ENCODE data around the gene AGAP6. TPM values are rescaled to one million over a fixed set of nuclear protein-coding genes. Genes with fewer than 3 reads are reported as not detected.
"Not testable (repeated sequence)": the region's sequence is repeated elsewhere in the genome, so short reads cannot be mapped to it uniquely, and the experiment has no call there.

The AGAP6 gene
- total RNA-seq, 1 experiment from 2014 or later, result 26.0 TPM

- BruUV-seq (replicated peaks); H3K4me1 ChIP-seq; intact Hi-C loops (cut with micrococcal nuclease; ENCODE audit: unreplicated experiment); H3K27me3 ChIP-seq (replicated peaks; ENCODE audit: control insufficient read depth, insufficient read depth, low read length); H3K4me3 ChIP-seq (ENCODE audit: low read depth, low read length); H3K9me3 ChIP-seq; CTCF ChIA-PET; H3K36me3 ChIP-seq (ENCODE audit: control insufficient read depth, insufficient read depth, low read length); H3K27ac Mint-ChIP-seq (ENCODE audit: unreplicated experiment); H3K4me3 Mint-ChIP-seq (ENCODE audit: unreplicated experiment); H3K9me3 Mint-ChIP-seq (ENCODE audit: unreplicated experiment); H3K27me3 Mint-ChIP-seq (ENCODE audit: insufficient read depth, unreplicated experiment); POLR2A ChIA-PET; DNase-seq; H3K4me1 Mint-ChIP-seq (ENCODE audit: low read depth, unreplicated experiment): not testable (repeated sequence)
- peaks cover 25% of the 10 kb centered on the region for H3K36me3 Mint-ChIP-seq (ENCODE audit: insufficient read depth, unreplicated experiment)
Observed at GRCh38 chr10:49995321-49995720, 7.1 kb downstream of the AGAP6 start.

- POLR2A ChIA-PET; H3K27ac Mint-ChIP-seq (ENCODE audit: unreplicated experiment): not testable (repeated sequence)
Observed at GRCh38 chr10:50014024-50014423, 25.8 kb downstream of the AGAP6 start.

GRCh38 chr10:50015596-50016220 is 27.5 kb downstream of the AGAP6 start:
- DNase-seq; POLR2A ChIA-PET; intact Hi-C loops (cut with micrococcal nuclease; ENCODE audit: unreplicated experiment); H3K36me3 ChIP-seq (ENCODE audit: control insufficient read depth, insufficient read depth, low read length); H3K9me3 Mint-ChIP-seq (ENCODE audit: unreplicated experiment); CTCF ChIA-PET; H3K4me1 ChIP-seq; H3K27me3 Mint-ChIP-seq (ENCODE audit: insufficient read depth, unreplicated experiment); H3K4me1 Mint-ChIP-seq (ENCODE audit: low read depth, unreplicated experiment); H3K9me3 ChIP-seq; H3K4me3 ChIP-seq (ENCODE audit: low read depth, low read length); BruUV-seq (replicated peaks); H3K4me3 Mint-ChIP-seq (ENCODE audit: unreplicated experiment); H3K27me3 ChIP-seq (replicated peaks; ENCODE audit: control insufficient read depth, insufficient read depth, low read length): not testable (repeated sequence)
- Mint-ChIP-seq H3K36me3 (ENCODE audit: insufficient read depth, unreplicated experiment) (peaks cover 14% of the 10 kb centered on the region), H3K27ac (ENCODE audit: unreplicated experiment) (peak overlapping the region; percentile 22)

More at GRCh38 chr10:50014024-50014423, 25.8 kb downstream of the AGAP6 start:
- CTCF ChIA-PET; H3K4me3 ChIP-seq (ENCODE audit: low read depth, low read length); BruUV-seq (replicated peaks); H3K4me3 Mint-ChIP-seq (ENCODE audit: unreplicated experiment); H3K9me3 Mint-ChIP-seq (ENCODE audit: unreplicated experiment); H3K4me1 Mint-ChIP-seq (ENCODE audit: low read depth, unreplicated experiment); H3K36me3 ChIP-seq (ENCODE audit: control insufficient read depth, insufficient read depth, low read length); DNase-seq; intact Hi-C loops (cut with micrococcal nuclease; ENCODE audit: unreplicated experiment); H3K27me3 ChIP-seq (replicated peaks; ENCODE audit: control insufficient read depth, insufficient read depth, low read length); H3K9me3 ChIP-seq; H3K4me1 ChIP-seq; H3K27me3 Mint-ChIP-seq (ENCODE audit: insufficient read depth, unreplicated experiment): not testable (repeated sequence)
- H3K36me3 Mint-ChIP-seq (ENCODE audit: insufficient read depth, unreplicated experiment), result peaks cover 16% of the 10 kb centered on the region

- H3K36me3 Mint-ChIP-seq (ENCODE audit: insufficient read depth, unreplicated experiment); H3K9me3 ChIP-seq; H3K27ac Mint-ChIP-seq (ENCODE audit: unreplicated experiment); DNase-seq; H3K4me3 ChIP-seq (ENCODE audit: low read depth, low read length); H3K36me3 ChIP-seq (ENCODE audit: control insufficient read depth, insufficient read depth, low read length); POLR2A ChIA-PET; H3K9me3 Mint-ChIP-seq (ENCODE audit: unreplicated experiment); H3K4me1 Mint-ChIP-seq (ENCODE audit: low read depth, unreplicated experiment); BruUV-seq (replicated peaks); H3K4me1 ChIP-seq; H3K4me3 Mint-ChIP-seq (ENCODE audit: unreplicated experiment); CTCF ChIA-PET; H3K27me3 Mint-ChIP-seq (ENCODE audit: insufficient read depth, unreplicated experiment); intact Hi-C loops (cut with micrococcal nuclease; ENCODE audit: unreplicated experiment); H3K27me3 ChIP-seq (replicated peaks; ENCODE audit: control insufficient read depth, insufficient read depth, low read length): not testable (repeated sequence)
Observed at GRCh38 chr10:50016926-50017325, 28.7 kb downstream of the AGAP6 start.

- H3K27ac Mint-ChIP-seq (ENCODE audit: unreplicated experiment); H3K4me1 Mint-ChIP-seq (ENCODE audit: low read depth, unreplicated experiment); H3K4me1 ChIP-seq; BruUV-seq (replicated peaks); POLR2A ChIA-PET; H3K27me3 Mint-ChIP-seq (ENCODE audit: insufficient read depth, unreplicated experiment); H3K4me3 Mint-ChIP-seq (ENCODE audit: unreplicated experiment); H3K9me3 Mint-ChIP-seq (ENCODE audit: unreplicated experiment); CTCF ChIA-PET; intact Hi-C loops (cut with micrococcal nuclease; ENCODE audit: unreplicated experiment); DNase-seq; H3K27me3 ChIP-seq (replicated peaks; ENCODE audit: control insufficient read depth, insufficient read depth, low read length); H3K36me3 ChIP-seq (ENCODE audit: control insufficient read depth, insufficient read depth, low read length); H3K36me3 Mint-ChIP-seq (ENCODE audit: insufficient read depth, unreplicated experiment); H3K4me3 ChIP-seq (ENCODE audit: low read depth, low read length); H3K9me3 ChIP-seq: not testable (repeated sequence)
Observed at GRCh38 chr10:50017646-50018045, 29.4 kb downstream of the AGAP6 start.

- H3K4me1 ChIP-seq; H3K4me3 ChIP-seq (ENCODE audit: low read depth, low read length); H3K9me3 Mint-ChIP-seq (ENCODE audit: unreplicated experiment); CTCF ChIA-PET; H3K36me3 ChIP-seq (ENCODE audit: control insufficient read depth, insufficient read depth, low read length); H3K27me3 Mint-ChIP-seq (ENCODE audit: insufficient read depth, unreplicated experiment); H3K27me3 ChIP-seq (replicated peaks; ENCODE audit: control insufficient read depth, insufficient read depth, low read length); H3K27ac Mint-ChIP-seq (ENCODE audit: unreplicated experiment); intact Hi-C loops (cut with micrococcal nuclease; ENCODE audit: unreplicated experiment); H3K4me1 Mint-ChIP-seq (ENCODE audit: low read depth, unreplicated experiment); H3K9me3 ChIP-seq; POLR2A ChIA-PET; H3K4me3 Mint-ChIP-seq (ENCODE audit: unreplicated experiment); H3K36me3 Mint-ChIP-seq (ENCODE audit: insufficient read depth, unreplicated experiment); DNase-seq; BruUV-seq (replicated peaks): not testable (repeated sequence)
Observed at GRCh38 chr10:50019279-50019678, 31.1 kb downstream of the AGAP6 start.

GRCh38 chr10:50020451-50021024 is 32.3 kb downstream of the AGAP6 start:
- H3K4me3 Mint-ChIP-seq (ENCODE audit: unreplicated experiment); H3K27me3 ChIP-seq (replicated peaks; ENCODE audit: control insufficient read depth, insufficient read depth, low read length); H3K27ac Mint-ChIP-seq (ENCODE audit: unreplicated experiment); H3K36me3 ChIP-seq (ENCODE audit: control insufficient read depth, insufficient read depth, low read length); H3K36me3 Mint-ChIP-seq (ENCODE audit: insufficient read depth, unreplicated experiment); POLR2A ChIA-PET; H3K4me1 Mint-ChIP-seq (ENCODE audit: low read depth, unreplicated experiment); CTCF ChIA-PET; H3K9me3 ChIP-seq; H3K4me3 ChIP-seq (ENCODE audit: low read depth, low read length); BruUV-seq (replicated peaks); H3K27me3 Mint-ChIP-seq (ENCODE audit: insufficient read depth, unreplicated experiment); H3K4me1 ChIP-seq; DNase-seq; H3K9me3 Mint-ChIP-seq (ENCODE audit: unreplicated experiment): not testable (repeated sequence)
- intact Hi-C loops (cut with micrococcal nuclease; ENCODE audit: unreplicated experiment), result loop anchor here (10.0 kb wide), 1 partner anchor 134 kb away; no protein-coding TSS in a partner anchor

Data from Caco-2 (cell line).